Endothelial cell (in vitro differentiated cells): ENCODE measurements around the gene ST6GALNAC4. TPM values are rescaled to one million over a fixed set of nuclear protein-coding genes. Genes with fewer than 3 reads are reported as not detected.
A peak's percentile ranks its signal among the peaks of the same experiment; 100 is the strongest.

Source experiments
- DNase-seq: peaks from one replicate; pipeline ENCODE4 v3.0.0; 2021; ENCODE audit warnings: low spot score
- H3K27ac Mint-ChIP-seq: one replicate; pipeline ENCODE4 v1.8.0; 2021; ENCODE audit warnings: mixed read lengths, inconsistent platforms; ENCODE audit not compliant: unreplicated experiment
- H3K27me3 Mint-ChIP-seq: one replicate; pipeline ENCODE4 v1.8.0; 2021; ENCODE audit warnings: mild to moderate bottlenecking, moderate library complexity, mixed read lengths, inconsistent platforms; ENCODE audit not compliant: unreplicated experiment
- H3K36me3 Mint-ChIP-seq: one replicate; pipeline ENCODE4 v1.8.0; 2021; ENCODE audit warnings: mild to moderate bottlenecking, low read depth, mixed read lengths, inconsistent platforms; ENCODE audit not compliant: unreplicated experiment
- H3K4me1 Mint-ChIP-seq: one replicate; pipeline ENCODE4 v1.8.0; 2021; ENCODE audit warnings: mild to moderate bottlenecking, mixed read lengths, inconsistent platforms; ENCODE audit not compliant: unreplicated experiment
- H3K4me3 Mint-ChIP-seq: one replicate; pipeline ENCODE4 v1.8.0; 2021; ENCODE audit warnings: mild to moderate bottlenecking, mixed read lengths, inconsistent platforms; ENCODE audit not compliant: unreplicated experiment
- H3K9me3 Mint-ChIP-seq: one replicate; pipeline ENCODE4 v1.8.0; 2021; ENCODE audit warnings: mixed read lengths, inconsistent platforms; ENCODE audit not compliant: unreplicated experiment
- CTCF ChIP-seq: fragments of 200-600 bp; sonication (generic); IDR thresholded peaks from one replicate; pipeline ENCODE4 v1.5.0; 2021; ENCODE audit warnings: antibody characterized with exemption; ENCODE audit not compliant: unreplicated experiment
- total RNA-seq: library from RNA; stranded (reverse); fragmentation: NEBNext Ultra II Directional; extraction: Animal tissue kit (Norgen Biotek cat#: 25700); gene quantifications from one replicate; pipeline ENCODE4 v1.2.1, GENCODE V29; 2021; ENCODE audit not compliant: unreplicated experiment

ST6GALNAC4 gene
- total RNA-seq, 1 donor from 2014 or later = 25.0 TPM

- TF ChIP-seq CTCF = no peak
- peaks cover 15% of the 10 kb centered on the region for H3K4me1 Mint-ChIP-seq
- H3K36me3 Mint-ChIP-seq = no peaks in the 10 kb centered on the region
- H3K27ac Mint-ChIP-seq = no peak overlapping the region
- no peaks in the 10 kb centered on the region for H3K9me3 Mint-ChIP-seq
- H3K4me3 Mint-ChIP-seq = peak overlapping the region; percentile 65
- DNase-seq = no peak
- H3K27me3 Mint-ChIP-seq = peaks cover 16% of the 10 kb centered on the region
Measured at GRCh38 chr9:127941062-127941960, 24.5 kb upstream of the ST6GALNAC4 start.

- Mint-ChIP-seq H3K9me3 (no peaks in the 10 kb centered on the region), H3K4me1 (peaks cover 23% of the 10 kb centered on the region), H3K4me3 (no peak overlapping the region), H3K36me3 (no peaks in the 10 kb centered on the region), H3K27ac (peak overlapping the region; percentile 52), H3K27me3 (peaks cover 16% of the 10 kb centered on the region)
- TF ChIP-seq CTCF = no peak
- DNase-seq = no peak
Measured at GRCh38 chr9:127940593-127940992, 23.8 kb upstream of the ST6GALNAC4 start.

- TF ChIP-seq CTCF = no peak
- H3K27me3 Mint-ChIP-seq = peaks cover 17% of the 10 kb centered on the region
- peaks cover 27% of the 10 kb centered on the region for H3K4me1 Mint-ChIP-seq
- H3K36me3 Mint-ChIP-seq = peaks cover 7% of the 10 kb centered on the region
- H3K27ac Mint-ChIP-seq = peak overlapping the region; percentile 65
- no peak for DNase-seq
- no peaks in the 10 kb centered on the region for H3K9me3 Mint-ChIP-seq
- H3K4me3 Mint-ChIP-seq = peak overlapping the region; percentile 73
Measured at GRCh38 chr9:127938298-127938690, 21.5 kb upstream of the ST6GALNAC4 start.

- H3K27ac Mint-ChIP-seq = peak within 1 kb of the TSS; percentile 91
- H3K9me3 Mint-ChIP-seq = no peaks in the 10 kb centered on the region
- no peak for TF ChIP-seq CTCF
- peak within 1 kb of the TSS; percentile 96 for H3K4me3 Mint-ChIP-seq
- peak; percentile 81 for DNase-seq
- H3K27me3 Mint-ChIP-seq = peaks cover 11% of the 10 kb centered on the region
- H3K4me1 Mint-ChIP-seq = peaks cover 24% of the 10 kb centered on the region
- H3K36me3 Mint-ChIP-seq = peaks cover 12% of the 10 kb centered on the region
Measured at GRCh38 chr9:127937388-127938297, 20.8 kb upstream of the ST6GALNAC4 start, which contains the start of gene DPM2. DPM2 (minus strand) TSS chr9:127937854; CDS start chr9:127937820, 34 bp downstream.
